GM12878 (cell line): Measurements from ENCODE around the gene NCS1. TPM values are rescaled to one million over a fixed set of nuclear protein-coding genes. Genes with fewer than 3 reads are reported as not detected.

Source experiments
- ATAC-seq: fragments of 200-7000 bp; cut with Tn5 transposase; 3 replicates; pipeline ENCODE4 v1.9.1; 2020; ENCODE audit warnings: mild to moderate bottlenecking, moderate library complexity
- BruUV-seq: library from RNA; stranded (reverse); fragments of 400-500 nt; replicated peaks from 2 replicates; lab custom pipeline; 2021; lab: Mats Ljungman, UMichigan
- CTCF ChIA-PET: fragments of 300-600 bp; sonication (Branson Sonifier 250); formaldehyde crosslinking; extraction: SDS; loops from one replicate; lab custom pipeline; 2021; ENCODE audit warnings: inconsistent platforms; lab: Yijun Ruan, JAX
- POLR2A ChIA-PET: fragments of 350-600 bp; formaldehyde crosslinking; extraction: SDS; loops from one replicate; lab custom pipeline; 2021; ENCODE audit warnings: inconsistent platforms; lab: Charles Lee
- RAD21 ChIA-PET: fragments of 300-600 bp; sonication (Branson Sonifier 250); formaldehyde crosslinking; loops from one replicate; lab custom pipeline; 2023; ENCODE audit warnings: antibody characterized with exemption; ENCODE audit not compliant: unreplicated experiment; lab: Charles Lee
- SMC1A ChIA-PET: fragments of 300-600 bp; sonication (Branson Sonifier 250); formaldehyde crosslinking; loops from one replicate; lab custom pipeline; 2023; ENCODE audit not compliant: unreplicated experiment, uncharacterized antibody; lab: Charles Lee
- DNase-seq: peaks from one replicate; pipeline ENCODE4 v3.0.0-alpha.2; 2011; ENCODE audit warnings: low read depth, low spot score
- FAIRE-seq: peaks from 3 replicates; lab custom pipeline; 2011; peaks lifted over from hg19 to GRCh38; lab: Jason Lieb, UNC
- H2AFZ ChIP-seq: 2 replicates; pipeline ENCODE4 v1.6.0; 2011; ENCODE audit warnings: low read depth, low read length, control low read depth; ENCODE audit not compliant: control insufficient read depth
- H3K27ac ChIP-seq: 2 replicates; pipeline ENCODE4 v1.5.1; 2011; ENCODE audit warnings: control low read depth; ENCODE audit not compliant: control insufficient read depth, insufficient read depth
- H3K27me3 ChIP-seq, 2 experiments: replicated peaks in 1 of 2; 2 replicates each; pipeline versions ENCODE4 v1.6.0 to v1.6.1; 2011; ENCODE audit warnings: low read length in 1 of 2; ENCODE audit not compliant: control insufficient read depth in 2 of 2, insufficient read depth in 2 of 2
- H3K36me3 ChIP-seq, 2 experiments: 2 replicates each; pipeline ENCODE4 v1.5.1; 2011; ENCODE audit warnings: low read length in 1 of 2; ENCODE audit not compliant: control insufficient read depth in 2 of 2, insufficient read depth in 2 of 2
- H3K4me1 ChIP-seq: 2 replicates; pipeline ENCODE4 v1.6.1; 2011; ENCODE audit warnings: mild to moderate bottlenecking, low read length, moderate library complexity, mixed read lengths; ENCODE audit not compliant: control insufficient read depth, insufficient read depth
- H3K4me2 ChIP-seq: 2 replicates; pipeline ENCODE4 v1.6.0; 2011; ENCODE audit warnings: control low read depth; ENCODE audit not compliant: control insufficient read depth, insufficient read depth
- H3K4me3 ChIP-seq: fragments of 200-600 bp; sonication (generic); 2 replicates; pipeline ENCODE4 v1.5.1; 2016
- H3K79me2 ChIP-seq: 2 replicates; pipeline ENCODE4 v1.6.0; 2011; ENCODE audit warnings: low read length; ENCODE audit not compliant: control insufficient read depth, insufficient read depth
- H3K9ac ChIP-seq: 2 replicates; pipeline ENCODE4 v1.8.0; 2011; ENCODE audit warnings: low read length, control low read depth, mixed read lengths; ENCODE audit not compliant: control insufficient read depth, insufficient read depth
- H3K9me3 ChIP-seq: replicated peaks from 3 replicates; pipeline ENCODE4 v1.5.1; 2011; ENCODE audit warnings: mild to moderate bottlenecking, low read length; ENCODE audit not compliant: control insufficient read depth, insufficient read depth
- H4K20me1 ChIP-seq: 2 replicates; pipeline ENCODE4 v1.6.0; 2011; ENCODE audit not compliant: control insufficient read depth, insufficient read depth
- EED ChIP-seq: sonication (generic); IDR thresholded peaks from 2 replicates; pipeline ENCODE4 v1.6.1; 2016; ENCODE audit warnings: antibody characterized with exemption, low read depth
- GABPA ChIP-seq: IDR thresholded peaks from 2 replicates; pipeline ENCODE4 v1.6.1; 2014; ENCODE audit warnings: antibody characterized with exemption, low read depth, mild to moderate bottlenecking, inconsistent platforms
- MAX ChIP-seq: IDR thresholded peaks from 2 replicates; pipeline ENCODE4 v1.6.1; 2012; ENCODE audit warnings: low read depth, low read length, improper control_type of control experiment
- POLR2AphosphoS5 ChIP-seq: IDR thresholded peaks from 2 replicates; pipeline ENCODE4 v1.6.1; 2011; ENCODE audit warnings: mild to moderate bottlenecking, low read length, inconsistent platforms
- PRDM15 ChIP-seq: fragments of 450-650 bp; formaldehyde crosslinking; IDR thresholded peaks from 2 replicates; pipeline ENCODE4 v1.4.0; 2020; ENCODE audit warnings: mild to moderate bottlenecking, moderate library complexity
- RB1 ChIP-seq: fragments of 450-650 bp; formaldehyde crosslinking; IDR thresholded peaks from 2 replicates; pipeline ENCODE4 v1.6.1; 2017; ENCODE audit warnings: mild to moderate bottlenecking, borderline replicate concordance
- SKIL ChIP-seq: fragments of 450-650 bp; IDR thresholded peaks from 2 replicates; pipeline ENCODE4 v1.6.1; 2017; ENCODE audit warnings: mild to moderate bottlenecking, low read depth, inconsistent platforms; ENCODE audit not compliant: poor library complexity, severe bottlenecking
- SMC3 ChIP-seq: IDR thresholded peaks from 2 replicates; pipeline ENCODE4 v1.6.1; 2011; ENCODE audit warnings: low read length, improper control_type of control experiment, borderline replicate concordance
- STAT3 ChIP-seq: IDR thresholded peaks from 2 replicates; pipeline ENCODE4 v1.6.1; 2011; ENCODE audit warnings: low read depth, low read length, improper control_type of control experiment
- TCF12 ChIP-seq: IDR thresholded peaks from 2 replicates; pipeline ENCODE4 v1.6.1; 2011; ENCODE audit warnings: low read depth, mild to moderate bottlenecking, low read length
- TCF7 ChIP-seq: IDR thresholded peaks from 2 replicates; pipeline ENCODE4 v1.6.1; 2014; ENCODE audit warnings: antibody characterized with exemption, borderline replicate concordance
- ZSCAN29 ChIP-seq: fragments of 450-650 bp; IDR thresholded peaks from 2 replicates; pipeline ENCODE4 v1.6.1; 2017; ENCODE audit warnings: mild to moderate bottlenecking, moderate library complexity
- WGBS: methylation state at CpG from one replicate; pipeline ENCODE4 v1.1.6; 2016; ENCODE audit warnings: low lambda C conversion rate; ENCODE audit not compliant: insufficient replicate concordance, insufficient coverage; ENCODE audit errors: missing lambda C conversion rate; 5-methylcytosine and 5-hydroxymethylcytosine counted together
- in situ Hi-C: fragments of 300-500 bp; cut with MboI; formaldehyde crosslinking; loops from 9 replicates; pipeline ENCODE4 v1.14.3; 2018; ENCODE audit warnings: mixed read lengths
- intact Hi-C: fragments of 100-400 bp; cut with micrococcal nuclease; formaldehyde crosslinking; loops from one replicate; pipeline ENCODE4 v1.14.2; 2022; ENCODE audit not compliant: unreplicated experiment
- polyA plus RNA-seq, 11 experiments: library from polyadenylated mRNA; depleted of rRNA in 4 of 11; unstranded in 6 of 11; stranded (reverse) in 5 of 11; fragments of >200 nt; fragmentation: Nextera tagmentation in 4 of 11; fragmentation: Illumina TruSeq in 1 of 11; extraction: Ambion mirVana in 4 of 11; extraction: Trizol in 1 of 11; gene quantifications; 1 replicate in 1 of 11; 2 replicates in 10 of 11; pipeline versions ENCODE4 v1.2.1 to v1.2.3, GENCODE V29; 2011 to 2016; ENCODE audit warnings: inconsistent platforms in 2 of 11, missing spikeins in 2 of 11, low read depth in 1 of 11
- total RNA-seq, 4 experiments: library from RNA; depleted of rRNA in 3 of 4; stranded (reverse); fragments of >200 nt in 3 of 4; fragmentation: Illumina TruSeq in 1 of 4; extraction: Trizol in 1 of 4; gene quantifications; 2 replicates each; pipeline versions ENCODE4 v1.2.1 to v1.2.3, GENCODE V29; 2013 to 2021

Gene NCS1
- total and polyA plus RNA-seq, 10 of the 15 experiments (the other 5 are each of a cell fraction or from before 2014, with no cell fraction given): 0.04 to 0.22 (median 0.06) TPM; not detected in 4

GRCh38 chr9:130225586-130225985, 53.4 kb downstream of the NCS1 start:
- no peak for FAIRE-seq
- Histone ChIP-seq H3K27ac (no peak overlapping the region), H3K36me3 (no peaks in the 10 kb centered on the region), H3K9me3 (no peaks in the 10 kb centered on the region; the same call in 2 of the 3 replicates), H3K9ac (no peak overlapping the region), H3K4me2 (no peak overlapping the region), H3K4me1 (no peaks in the 10 kb centered on the region), H3K4me3 (no peak overlapping the region), H3K27me3 (no peaks in the 10 kb centered on the region), H2AFZ (no peak overlapping the region), H4K20me1 (no peaks in the 10 kb centered on the region), H3K79me2 (no peaks in the 10 kb centered on the region)
- RAD21 ChIA-PET: no interaction called here
- POLR2A ChIA-PET: no interaction called here
- intact Hi-C loops: no loop called here
- CTCF ChIA-PET: interaction anchor here (1.5 to 2.4 kb wide), 2 partner anchors 11 to 118 kb away, joined by 3 to 7 read pairs; no protein-coding TSS in a partner anchor
- SMC1A ChIA-PET: no interaction called here
- no peak for TF ChIP-seq MAX
- 75% methylated on average over 20 of the region's 20 CpGs for WGBS
- no peak for ATAC-seq
- in situ Hi-C loops: no loop called here
- BruUV-seq: no TSS peak
- no peak for DNase-seq

GRCh38 chr9:130226112-130226511, 53.9 kb downstream of the NCS1 start:
- 42% methylated on average over 12 of the region's 12 CpGs for WGBS
- TF ChIP-seq SKIL: no peak
- TF ChIP-seq RB1: no peak
- TF ChIP-seq TCF7: no peak
- TF ChIP-seq GABPA: no peak
- TF ChIP-seq ZSCAN29: no peak
- no peak for TF ChIP-seq PRDM15
- TF ChIP-seq TCF12: no peak
- no peak for TF ChIP-seq SMC3
- TF ChIP-seq STAT3: no peak
- no peak for TF ChIP-seq EED
- TF ChIP-seq POLR2AphosphoS5: no peak

More at GRCh38 chr9:130226112-130226511, 53.9 kb downstream of the NCS1 start:
- in situ Hi-C loops (no loop called here), intact Hi-C loops (no loop called here)
- H3K79me2 ChIP-seq: no peaks in the 10 kb centered on the region
- ChIA-PET SMC1A (no interaction called here), CTCF (interaction anchor here (2.4 kb wide), 1 partner anchor 119 kb away, joined by 7 read pairs; no protein-coding TSS in a partner anchor), POLR2A (interaction anchor here (0.7 kb wide), 1 partner anchor 111 kb away, joined by 4 read pairs; no protein-coding TSS in a partner anchor), RAD21 (no interaction called here)
- H4K20me1 ChIP-seq: no peaks in the 10 kb centered on the region
- H3K36me3 ChIP-seq: no peaks in the 10 kb centered on the region
- no TSS peak for BruUV-seq
- no peak overlapping the region for H3K27ac ChIP-seq
- H2AFZ ChIP-seq: no peak overlapping the region
- no peaks in the 10 kb centered on the region for H3K4me1 ChIP-seq
- no peaks in the 10 kb centered on the region; the same call in 2 of the 3 replicates for H3K9me3 ChIP-seq
- no peak overlapping the region for H3K9ac ChIP-seq
- DNase-seq (no peak), ATAC-seq (no peak), FAIRE-seq (no peak)
- H3K4me2 ChIP-seq: no peak overlapping the region
- H3K4me3 ChIP-seq: no peak overlapping the region
- no peaks in the 10 kb centered on the region for H3K27me3 ChIP-seq
